Calu3 (cell line): ENCODE measurements around the gene BCL2L1. TPM values are rescaled to one million over a fixed set of nuclear protein-coding genes. Genes with fewer than 3 reads are reported as not detected.

Experiments used
- BruUV-seq: library from RNA; stranded (reverse); fragments of 400-500 nt; replicated peaks from 2 replicates; lab custom pipeline; 2021; lab: Mats Ljungman, UMichigan
- CTCF ChIA-PET: fragments of 300-600 bp; sonication (Branson Sonifier 250); formaldehyde crosslinking; loops from one replicate; lab custom pipeline; 2022; ENCODE audit warnings: antibody characterized with exemption; lab: Charles Lee
- DNase-seq: peaks from one replicate; pipeline ENCODE4 v3.0.0; 2022
- H3K27ac Mint-ChIP-seq: one replicate; pipeline ENCODE4 v1.8.0; 2022; ENCODE audit warnings: mixed read lengths; ENCODE audit not compliant: unreplicated experiment
- H3K27me3 Mint-ChIP-seq: one replicate; pipeline ENCODE4 v1.8.0; 2022; ENCODE audit warnings: mixed read lengths; ENCODE audit not compliant: unreplicated experiment
- H3K36me3 Mint-ChIP-seq: one replicate; pipeline ENCODE4 v1.8.0; 2022; ENCODE audit warnings: mild to moderate bottlenecking, moderate library complexity, mixed read lengths; ENCODE audit not compliant: insufficient read depth, unreplicated experiment
- H3K4me1 Mint-ChIP-seq: one replicate; pipeline ENCODE4 v1.8.0; 2022; ENCODE audit warnings: mild to moderate bottlenecking, low read depth, mixed read lengths; ENCODE audit not compliant: unreplicated experiment
- H3K4me3 Mint-ChIP-seq: one replicate; pipeline ENCODE4 v1.8.0; 2022; ENCODE audit warnings: mild to moderate bottlenecking, low read depth, moderate library complexity, mixed read lengths; ENCODE audit not compliant: unreplicated experiment
- H3K9me3 Mint-ChIP-seq: one replicate; pipeline ENCODE4 v1.8.0; 2022; ENCODE audit warnings: low read depth, mixed read lengths; ENCODE audit not compliant: unreplicated experiment
- CTCF ChIP-seq: fragments of 200-600 bp; IDR thresholded peaks from one replicate; pipeline ENCODE4 v1.8.0; 2022; ENCODE audit warnings: antibody characterized with exemption; ENCODE audit not compliant: unreplicated experiment
- intact Hi-C: fragments of 100-400 bp; cut with micrococcal nuclease; formaldehyde crosslinking; loops from one replicate; pipeline ENCODE4 v1.10.0; 2022; ENCODE audit not compliant: unreplicated experiment
- total RNA-seq: library from RNA; stranded (reverse); gene quantifications from 2 replicates; pipeline ENCODE4 v1.2.3, GENCODE V29; 2022

Gene BCL2L1
- total RNA-seq, 1 experiment from 2014 or later: 290 TPM

- no peak overlapping the region for H3K27ac Mint-ChIP-seq
- TF ChIP-seq CTCF: no peak
- BruUV-seq: no TSS peak
- no peak overlapping the region for H3K4me3 Mint-ChIP-seq
- H3K27me3 Mint-ChIP-seq: peaks cover 12% of the 10 kb centered on the region
- CTCF ChIA-PET: interaction anchor here (0.7 to 1.0 kb wide), 2 partner anchors 17 to 19 kb away, joined by 3 to 9 read pairs; no protein-coding TSS in a partner anchor
- no peak for DNase-seq
- H3K4me1 Mint-ChIP-seq: no peaks in the 10 kb centered on the region
- no peaks in the 10 kb centered on the region for H3K36me3 Mint-ChIP-seq
- intact Hi-C loops: no loop called here
- H3K9me3 Mint-ChIP-seq: no peaks in the 10 kb centered on the region
These were observed 78.0 kb downstream of the BCL2L1 start for GRCh38 chr20:31644701-31645100.

DNA sequence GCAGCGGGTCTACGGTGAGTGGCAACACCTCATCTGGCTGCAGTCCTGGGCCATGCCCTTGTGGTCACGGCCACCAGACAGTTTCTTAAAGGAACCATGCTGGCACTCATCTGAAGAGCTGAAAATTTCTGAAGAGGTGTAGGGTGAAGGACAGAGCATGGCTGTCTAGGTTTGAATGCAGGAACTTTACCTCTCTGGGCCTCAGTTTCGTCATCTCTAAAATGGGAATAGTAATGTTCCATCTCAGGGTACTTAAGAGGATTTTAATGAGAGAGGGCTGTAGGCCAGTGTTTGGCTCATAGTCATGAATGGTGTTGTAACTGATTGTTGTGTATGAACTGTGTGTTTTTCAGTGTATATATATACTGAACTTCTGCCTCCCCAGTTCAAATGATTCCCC is 79.1 kb downstream of the BCL2L1 start:
- H3K27me3 Mint-ChIP-seq: peaks cover 13% of the 10 kb centered on the region
- H3K4me3 Mint-ChIP-seq: no peak overlapping the region
- BruUV-seq: no TSS peak
- intact Hi-C loops: no loop called here
- no peaks in the 10 kb centered on the region for H3K36me3 Mint-ChIP-seq
- CTCF ChIA-PET: no interaction called here
- no peaks in the 10 kb centered on the region for H3K9me3 Mint-ChIP-seq
- no peak for TF ChIP-seq CTCF
- no peaks in the 10 kb centered on the region for H3K4me1 Mint-ChIP-seq
- H3K27ac Mint-ChIP-seq: no peak overlapping the region
- no peak for DNase-seq

GRCh38 chr20:31642837-31643236 is 79.8 kb downstream of the BCL2L1 start:
- no peaks in the 10 kb centered on the region for H3K9me3 Mint-ChIP-seq
- H3K27ac Mint-ChIP-seq: no peak overlapping the region
- BruUV-seq: no TSS peak
- no peak for DNase-seq
- no peaks in the 10 kb centered on the region for H3K4me1 Mint-ChIP-seq
- intact Hi-C loops: no loop called here
- H3K36me3 Mint-ChIP-seq: no peaks in the 10 kb centered on the region
- TF ChIP-seq CTCF: no peak
- no peak overlapping the region for H3K4me3 Mint-ChIP-seq
- peaks cover 13% of the 10 kb centered on the region for H3K27me3 Mint-ChIP-seq
- CTCF ChIA-PET: interaction anchor here (1.1 to 3.8 kb wide), 2 partner anchors 16 to 80 kb away, joined by 3 to 15 read pairs; partner anchors contain the start of gene BCL2L1

GRCh38 chr20:31641391-31641790 is 81.3 kb downstream of the BCL2L1 start:
- intact Hi-C loops: no loop called here
- no peaks in the 10 kb centered on the region for H3K9me3 Mint-ChIP-seq
- peaks cover 13% of the 10 kb centered on the region for H3K27me3 Mint-ChIP-seq
- BruUV-seq: no TSS peak
- DNase-seq: no peak
- no peak for TF ChIP-seq CTCF
- H3K27ac Mint-ChIP-seq: no peak overlapping the region
- no peaks in the 10 kb centered on the region for H3K4me1 Mint-ChIP-seq
- H3K36me3 Mint-ChIP-seq: no peaks in the 10 kb centered on the region
- CTCF ChIA-PET: interaction anchor here (0.6 to 3.8 kb wide), 3 partner anchors 18 to 195 kb away, joined by 3 to 15 read pairs (median 4); partner anchors contain the start of gene BCL2L1
- H3K4me3 Mint-ChIP-seq: no peak overlapping the region
